HepG2 (cell line): ENCODE results near the gene TCERG1. TPM values are rescaled to one million over a fixed set of nuclear protein-coding genes. Genes with fewer than 3 reads are reported as not detected.

Experiments used
- ASH2L ChIP-seq: fragments of 300-600, 200-600 bp; sonication (generic); IDR thresholded peaks from 2 replicates; pipeline ENCODE4 v1.7.0; 2017; ENCODE audit warnings: low read depth, mild to moderate bottlenecking, moderate library complexity, mixed read lengths, low read length; ENCODE audit not compliant: insufficient read length
- BRCA1 ChIP-seq: sonication (generic); formaldehyde crosslinking; IDR thresholded peaks from 2 replicates; pipeline ENCODE4 v1.4.0; 2020; ENCODE audit warnings: missing genetic modification reagents
- CCDC6 ChIP-seq: sonication (generic); formaldehyde crosslinking; IDR thresholded peaks from 2 replicates; pipeline ENCODE4 v1.8.1; 2022; ENCODE audit warnings: mild to moderate bottlenecking, missing genetic modification reagents, moderate library complexity
- HOXA3 ChIP-seq: sonication (generic); formaldehyde crosslinking; IDR thresholded peaks from 2 replicates; pipeline ENCODE4 v1.5.0; 2020; ENCODE audit warnings: missing genetic modification reagents
- KDM3A ChIP-seq: IDR thresholded peaks from 2 replicates; pipeline ENCODE4 v1.6.1; 2018; ENCODE audit warnings: low read depth, missing compliant biosample characterization
- MED1 ChIP-seq: sonication (generic); formaldehyde crosslinking; IDR thresholded peaks from 2 replicates; pipeline ENCODE4 v1.4.0; 2020; ENCODE audit warnings: missing genetic modification reagents
- MED13 ChIP-seq: sonication (generic); formaldehyde crosslinking; IDR thresholded peaks from 2 replicates; pipeline ENCODE4 v1.5.0; 2020; ENCODE audit warnings: missing genetic modification reagents
- MYC ChIP-seq: sonication (generic); formaldehyde crosslinking; IDR thresholded peaks from 2 replicates; pipeline ENCODE4 v1.9.0; 2021; ENCODE audit warnings: missing genetic modification reagents, borderline replicate concordance
- MYPOP ChIP-seq: sonication (generic); formaldehyde crosslinking; IDR thresholded peaks from 2 replicates; pipeline ENCODE4 v1.8.1; 2023; ENCODE audit warnings: mild to moderate bottlenecking, moderate library complexity, missing genetic modification reagents
- ZNF629 ChIP-seq: sonication (generic); formaldehyde crosslinking; conservative IDR thresholded peaks from 2 replicates; pipeline ENCODE4 v1.5.0; 2020; ENCODE audit warnings: missing genetic modification reagents
- ZNF782 ChIP-seq: sonication (generic); formaldehyde crosslinking; IDR thresholded peaks from 2 replicates; pipeline ENCODE4 v1.4.0; 2020; ENCODE audit warnings: missing genetic modification reagents, mild to moderate bottlenecking, borderline replicate concordance
- ZNF883 ChIP-seq: sonication (generic); formaldehyde crosslinking; IDR thresholded peaks from 2 replicates; pipeline ENCODE4 v1.5.1; 2020; ENCODE audit warnings: mild to moderate bottlenecking, missing genetic modification reagents; ENCODE audit errors: not compliant biosample characterization
- polyA plus RNA-seq, 8 experiments: library from polyadenylated mRNA; depleted of rRNA in 3 of 8; stranded (reverse) in 7 of 8; unstranded in 1 of 8; fragments of >200 nt; fragmentation: Illumina TruSeq in 4 of 8; extraction: Trizol in 4 of 8; gene quantifications; 2 replicates each; pipeline versions ENCODE4 v1.2.1 to v1.2.3, GENCODE V29; 2011 to 2016; ENCODE audit warnings: low read depth in 4 of 8, missing spikeins in 1 of 8, mixed read lengths in 1 of 8; ENCODE audit not compliant: insufficient read depth in 1 of 8
- total RNA-seq, 5 experiments: library from RNA; depleted of rRNA; stranded (reverse); fragments of >200 nt; fragmentation: Illumina TruSeq; extraction: Trizol; gene quantifications; 2 replicates each; pipeline ENCODE4 v1.2.3, GENCODE V29; 2016; ENCODE audit warnings: low read depth in 1 of 5
- TF ChIP-seq, protein P1 (sequence below): sonication (generic); formaldehyde crosslinking; IDR thresholded peaks from 2 replicates; pipeline ENCODE4 v1.5.1; 2020; ENCODE audit warnings: missing genetic modification reagents, mild to moderate bottlenecking, borderline replicate concordance
- TF ChIP-seq, protein P2 (sequence below): sonication (generic); formaldehyde crosslinking; IDR thresholded peaks from 2 replicates; pipeline ENCODE4 v1.4.0; 2020; ENCODE audit warnings: low read depth, missing genetic modification reagents
- TF ChIP-seq, protein P3 (sequence below): sonication (generic); formaldehyde crosslinking; IDR thresholded peaks from 2 replicates; pipeline ENCODE4 v1.4.0; 2020; ENCODE audit warnings: mild to moderate bottlenecking, missing genetic modification reagents

Gene TCERG1
- total and polyA plus RNA-seq, 2 of the 13 experiments (the other 11 are each of a cell fraction or from before 2014, with no cell fraction given): 71.7 to 86.6 TPM

- TF ChIP-seq ZNF883 (CRISPR knock-in tag) (no peak), HOXA3 (peak; percentile 91), MYC (CRISPR knock-in tag) (peak; percentile 89), CCDC6 (CRISPR knock-in tag) (peak; percentile 79), MYPOP (CRISPR knock-in tag) (peak; percentile 42; the same call in 1 of the 2 replicates), ASH2L (peak; percentile 95), MED13 (CRISPR knock-in tag) (peak; percentile 67; the same call in 1 of the 2 replicates), MED1 (CRISPR knock-in tag) (peak; percentile 63), ZNF782 (no peak; the same call in 1 of the 2 replicates), ZNF629 (CRISPR knock-in tag) (no peak), KDM3A (CRISPR knock-in tag) (peak; percentile 85; the same call in 1 of the 2 replicates), BRCA1 (CRISPR knock-in tag) (no peak; the same call in 1 of the 2 replicates)
- TF ChIP-seq, protein P1, sequence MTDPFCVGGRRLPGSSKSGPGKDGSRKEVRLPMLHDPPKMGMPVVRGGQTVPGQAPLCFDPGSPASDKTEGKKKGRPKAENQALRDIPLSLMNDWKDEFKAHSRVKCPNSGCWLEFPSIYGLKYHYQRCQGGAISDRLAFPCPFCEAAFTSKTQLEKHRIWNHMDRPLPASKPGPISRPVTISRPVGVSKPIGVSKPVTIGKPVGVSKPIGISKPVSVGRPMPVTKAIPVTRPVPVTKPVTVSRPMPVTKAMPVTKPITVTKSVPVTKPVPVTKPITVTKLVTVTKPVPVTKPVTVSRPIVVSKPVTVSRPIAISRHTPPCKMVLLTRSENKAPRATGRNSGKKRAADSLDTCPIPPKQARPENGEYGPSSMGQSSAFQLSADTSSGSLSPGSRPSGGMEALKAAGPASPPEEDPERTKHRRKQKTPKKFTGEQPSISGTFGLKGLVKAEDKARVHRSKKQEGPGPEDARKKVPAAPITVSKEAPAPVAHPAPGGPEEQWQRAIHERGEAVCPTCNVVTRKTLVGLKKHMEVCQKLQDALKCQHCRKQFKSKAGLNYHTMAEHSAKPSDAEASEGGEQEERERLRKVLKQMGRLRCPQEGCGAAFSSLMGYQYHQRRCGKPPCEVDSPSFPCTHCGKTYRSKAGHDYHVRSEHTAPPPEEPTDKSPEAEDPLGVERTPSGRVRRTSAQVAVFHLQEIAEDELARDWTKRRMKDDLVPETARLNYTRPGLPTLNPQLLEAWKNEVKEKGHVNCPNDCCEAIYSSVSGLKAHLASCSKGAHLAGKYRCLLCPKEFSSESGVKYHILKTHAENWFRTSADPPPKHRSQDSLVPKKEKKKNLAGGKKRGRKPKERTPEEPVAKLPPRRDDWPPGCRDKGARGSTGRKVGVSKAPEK (CRISPR knock-in tag): no peak
- TF ChIP-seq, protein P2, sequence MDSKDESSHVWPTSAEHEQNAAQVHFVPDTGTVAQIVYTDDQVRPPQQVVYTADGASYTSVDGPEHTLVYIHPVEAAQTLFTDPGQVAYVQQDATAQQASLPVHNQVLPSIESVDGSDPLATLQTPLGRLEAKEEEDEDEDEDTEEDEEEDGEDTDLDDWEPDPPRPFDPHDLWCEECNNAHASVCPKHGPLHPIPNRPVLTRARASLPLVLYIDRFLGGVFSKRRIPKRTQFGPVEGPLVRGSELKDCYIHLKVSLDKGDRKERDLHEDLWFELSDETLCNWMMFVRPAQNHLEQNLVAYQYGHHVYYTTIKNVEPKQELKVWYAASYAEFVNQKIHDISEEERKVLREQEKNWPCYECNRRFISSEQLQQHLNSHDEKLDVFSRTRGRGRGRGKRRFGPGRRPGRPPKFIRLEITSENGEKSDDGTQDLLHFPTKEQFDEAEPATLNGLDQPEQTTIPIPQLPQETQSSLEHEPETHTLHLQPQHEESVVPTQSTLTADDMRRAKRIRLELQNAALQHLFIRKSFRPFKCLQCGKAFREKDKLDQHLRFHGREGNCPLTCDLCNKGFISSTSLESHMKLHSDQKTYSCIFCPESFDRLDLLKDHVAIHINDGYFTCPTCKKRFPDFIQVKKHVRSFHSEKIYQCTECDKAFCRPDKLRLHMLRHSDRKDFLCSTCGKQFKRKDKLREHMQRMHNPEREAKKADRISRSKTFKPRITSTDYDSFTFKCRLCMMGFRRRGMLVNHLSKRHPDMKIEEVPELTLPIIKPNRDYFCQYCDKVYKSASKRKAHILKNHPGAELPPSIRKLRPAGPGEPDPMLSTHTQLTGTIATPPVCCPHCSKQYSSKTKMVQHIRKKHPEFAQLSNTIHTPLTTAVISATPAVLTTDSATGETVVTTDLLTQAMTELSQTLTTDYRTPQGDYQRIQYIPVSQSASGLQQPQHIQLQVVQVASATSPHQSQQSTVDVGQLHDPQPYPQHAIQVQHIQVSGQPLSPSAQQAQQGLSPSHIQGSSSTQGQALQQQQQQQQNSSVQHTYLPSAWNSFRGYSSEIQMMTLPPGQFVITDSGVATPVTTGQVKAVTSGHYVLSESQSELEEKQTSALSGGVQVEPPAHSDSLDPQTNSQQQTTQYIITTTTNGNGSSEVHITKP (CRISPR knock-in tag): peak; percentile 46; the same call in 1 of the 2 replicates
- TF ChIP-seq, protein P3, sequence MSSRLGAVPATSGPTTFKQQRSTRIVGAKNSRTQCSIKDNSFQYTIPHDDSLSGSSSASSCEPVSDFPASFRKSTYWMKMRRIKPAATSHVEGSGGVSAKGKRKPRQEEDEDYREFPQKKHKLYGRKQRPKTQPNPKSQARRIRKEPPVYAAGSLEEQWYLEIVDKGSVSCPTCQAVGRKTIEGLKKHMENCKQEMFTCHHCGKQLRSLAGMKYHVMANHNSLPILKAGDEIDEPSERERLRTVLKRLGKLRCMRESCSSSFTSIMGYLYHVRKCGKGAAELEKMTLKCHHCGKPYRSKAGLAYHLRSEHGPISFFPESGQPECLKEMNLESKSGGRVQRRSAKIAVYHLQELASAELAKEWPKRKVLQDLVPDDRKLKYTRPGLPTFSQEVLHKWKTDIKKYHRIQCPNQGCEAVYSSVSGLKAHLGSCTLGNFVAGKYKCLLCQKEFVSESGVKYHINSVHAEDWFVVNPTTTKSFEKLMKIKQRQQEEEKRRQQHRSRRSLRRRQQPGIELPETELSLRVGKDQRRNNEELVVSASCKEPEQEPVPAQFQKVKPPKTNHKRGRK (CRISPR knock-in tag): no peak
These were observed at the start of gene TCERG1 (continued) for GRCh38 chr5:146446861-146447733.
